NOMO-1 treated with DMSO at 0.1 percent for 48 hours (cell line): ENCODE data around the gene ZNF208.
"Not testable (repeated sequence)": the region's sequence is repeated elsewhere in the genome, so short reads cannot be mapped to it uniquely, and the experiment has no call there.

Experiments
- DNase-seq: peaks from one replicate; lab custom pipeline; 2025; ENCODE audit not compliant: unreplicated experiment; lab: John Stamatoyannopoulos, UW

ZNF208 gene

GRCh38 chr19:21885516-21885915 is 125.2 kb downstream of the ZNF208 start:
- DNase-seq, result not testable (repeated sequence)

GRCh38 chr19:21884786-21885185 is 126.0 kb downstream of the ZNF208 start:
- not testable (repeated sequence) for DNase-seq

GRCh38 chr19:21883516-21883915 is 127.2 kb downstream of the ZNF208 start:
- no peak for DNase-seq
